Nephron (organoid): ENCODE results near the gene F2.

Source experiments
- H3K27ac Mint-ChIP-seq, 3 experiments: 2 replicates each; pipeline ENCODE4 v1.8.0; 2020; ENCODE audit warnings: mixed read lengths in 3 of 3, mild to moderate bottlenecking in 2 of 3, moderate library complexity in 1 of 3
- H3K27me3 Mint-ChIP-seq: 2 replicates; pipeline ENCODE4 v1.8.0; 2021; ENCODE audit warnings: low read depth, mild to moderate bottlenecking, moderate library complexity, mixed read lengths
- H3K36me3 Mint-ChIP-seq: 2 replicates; pipeline ENCODE4 v1.8.0; 2020; ENCODE audit warnings: low read depth, mixed read lengths
- H3K4me1 Mint-ChIP-seq: 2 replicates; pipeline ENCODE4 v1.8.0; 2020; ENCODE audit warnings: mixed read lengths
- H3K4me3 Mint-ChIP-seq, 3 experiments: 2 replicates each; pipeline ENCODE4 v1.8.0; 2020; ENCODE audit warnings: mild to moderate bottlenecking in 3 of 3, mixed read lengths in 3 of 3, moderate library complexity in 2 of 3
- H3K9me3 Mint-ChIP-seq: 2 replicates; pipeline ENCODE4 v1.8.0; 2020; ENCODE audit warnings: mixed read lengths
- CTCF ChIP-seq, 3 experiments: fragments of 200-600 bp; sonication (generic); IDR thresholded peaks; one replicate each; pipeline ENCODE4 v1.5.0; 2021; ENCODE audit warnings: antibody characterized with exemption in 3 of 3; ENCODE audit not compliant: unreplicated experiment in 3 of 3

F2 gene

DNA sequence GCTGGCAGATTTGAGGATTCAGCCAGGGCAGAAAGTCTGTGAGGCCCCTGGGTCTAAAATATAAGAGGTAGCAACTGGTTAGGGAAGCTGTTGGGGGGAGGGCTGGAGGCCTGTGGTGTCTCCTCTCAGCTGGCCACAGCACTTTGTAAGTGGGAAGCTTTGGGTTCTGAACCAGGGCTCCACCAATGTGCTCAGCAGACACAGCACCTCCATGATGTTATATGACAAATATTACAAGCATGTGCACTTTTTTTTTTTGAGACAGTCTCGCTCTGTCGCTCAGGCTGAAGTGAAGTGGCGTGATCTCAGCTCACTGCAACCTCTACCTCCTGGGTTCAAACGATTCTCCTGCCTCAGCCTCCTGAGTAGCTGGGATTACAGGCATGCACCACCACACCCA lies 26.6 kb upstream of the F2 start:
- H3K27me3 Mint-ChIP-seq, result no peaks in the 10 kb centered on the region
- H3K4me1 Mint-ChIP-seq, result peaks cover 7% of the 10 kb centered on the region
- no peak overlapping the region for H3K27ac Mint-ChIP-seq
- H3K36me3 Mint-ChIP-seq, result peaks cover 29% of the 10 kb centered on the region
- no peak overlapping the region for H3K4me3 Mint-ChIP-seq
- no peaks in the 10 kb centered on the region for H3K9me3 Mint-ChIP-seq
- no peak for TF ChIP-seq CTCF (IDR thresholded peaks at IDR 0.05; ENCODE audit: unreplicated experiment in 3 of 3)

DNA sequence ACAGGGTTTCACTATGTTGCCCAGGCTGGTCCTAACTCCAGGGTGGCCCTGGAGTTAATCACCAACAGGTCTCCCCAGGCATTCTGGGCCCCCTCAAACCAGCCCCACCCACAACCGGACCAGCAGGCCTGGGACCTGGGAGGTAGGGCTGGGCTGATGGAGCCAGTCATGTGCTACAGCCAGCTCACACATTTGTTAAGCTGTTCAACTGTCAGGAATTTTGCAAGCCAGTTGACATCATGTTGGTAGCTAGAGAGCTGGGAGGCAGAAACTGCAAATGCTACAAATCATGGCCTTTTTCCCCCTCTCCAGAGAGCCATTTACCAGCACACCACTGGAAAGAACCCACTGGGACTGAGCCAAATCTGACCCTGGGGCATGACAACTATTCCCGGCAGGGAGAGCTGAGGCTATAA lies 25.4 kb upstream of the F2 start:
- Mint-ChIP-seq H3K27me3 (no peaks in the 10 kb centered on the region), H3K4me1 (peaks cover 15% of the 10 kb centered on the region), H3K36me3 (peaks cover 21% of the 10 kb centered on the region), H3K27ac (no peak overlapping the region), H3K4me3 (no peak overlapping the region), H3K9me3 (no peaks in the 10 kb centered on the region)
- TF ChIP-seq CTCF (IDR thresholded peaks at IDR 0.05; ENCODE audit: unreplicated experiment in 3 of 3), result no peak

- TF ChIP-seq CTCF (IDR thresholded peaks at IDR 0.05; ENCODE audit: unreplicated experiment in 3 of 3), result no peak
- H3K4me1 Mint-ChIP-seq, result peaks cover 20% of the 10 kb centered on the region
- H3K36me3 Mint-ChIP-seq, result peaks cover 19% of the 10 kb centered on the region
These were observed 24.9 kb upstream of the F2 start for GRCh38 chr11:46694072-46694471.

GRCh38 chr11:46694607-46695006 lies 24.4 kb upstream of the F2 start:
- H3K9me3 Mint-ChIP-seq, result no peaks in the 10 kb centered on the region
- no peaks in the 10 kb centered on the region for H3K27me3 Mint-ChIP-seq
- H3K4me3 Mint-ChIP-seq, result no peak overlapping the region
- H3K27ac Mint-ChIP-seq, result no peak overlapping the region
- TF ChIP-seq CTCF (IDR thresholded peaks at IDR 0.05; ENCODE audit: unreplicated experiment in 3 of 3), result no peak
- peaks cover 17% of the 10 kb centered on the region for H3K36me3 Mint-ChIP-seq
- peaks cover 22% of the 10 kb centered on the region for H3K4me1 Mint-ChIP-seq

More at GRCh38 chr11:46694072-46694471, 24.9 kb upstream of the F2 start:
- Mint-ChIP-seq H3K4me3 (no peak overlapping the region), H3K9me3 (no peaks in the 10 kb centered on the region), H3K27ac (peak overlapping the region in 1 of 3 experiments; percentile 31), H3K27me3 (no peaks in the 10 kb centered on the region)

DNA sequence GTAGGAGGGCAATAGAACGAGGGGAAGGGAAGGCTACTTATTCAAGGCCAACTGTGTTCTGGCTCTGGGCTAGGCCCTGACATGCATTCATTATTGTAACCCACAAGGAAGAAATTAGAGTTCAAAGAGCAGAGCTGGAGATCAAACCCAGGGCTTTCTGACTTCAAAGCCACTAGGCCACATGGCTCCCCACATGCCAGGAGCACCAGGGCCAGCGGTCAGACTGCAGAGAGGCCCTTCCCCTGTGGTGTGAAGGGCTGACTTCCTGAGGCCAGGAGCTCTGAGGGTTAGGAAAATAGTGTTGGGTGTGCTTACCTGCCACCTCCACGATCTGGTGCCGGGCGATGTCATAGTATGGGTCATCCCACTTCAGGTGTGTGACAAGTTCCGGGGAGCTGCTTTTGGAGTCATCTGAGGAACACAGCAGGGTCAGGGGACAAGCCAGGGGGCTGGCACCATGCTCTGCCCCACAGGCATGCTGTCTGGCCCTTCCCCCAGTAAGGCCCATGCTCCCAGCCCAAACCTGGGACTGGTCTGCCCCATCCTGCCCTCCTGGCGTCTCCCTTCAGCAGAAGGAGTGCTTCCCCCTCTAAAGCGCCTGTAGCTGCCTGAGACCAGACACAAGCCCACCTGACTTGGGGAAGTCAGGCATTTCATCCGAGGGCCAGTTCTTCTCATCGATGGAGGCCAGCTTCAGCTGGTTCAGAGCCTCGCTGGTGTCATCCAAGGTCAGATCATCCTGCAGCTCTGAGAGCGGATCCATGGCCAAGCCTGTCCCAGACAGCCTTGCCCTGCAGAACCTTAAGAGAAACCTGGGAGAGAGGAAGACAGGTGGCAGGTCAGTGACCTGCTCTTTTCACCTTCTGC lies 23.4 kb upstream of the F2 start:
- no peaks in the 10 kb centered on the region for H3K9me3 Mint-ChIP-seq
- no peak overlapping the region for H3K27ac Mint-ChIP-seq
- H3K27me3 Mint-ChIP-seq, result no peaks in the 10 kb centered on the region
- no peak overlapping the region for H3K4me3 Mint-ChIP-seq
- H3K4me1 Mint-ChIP-seq, result peaks cover 26% of the 10 kb centered on the region
- peaks cover 15% of the 10 kb centered on the region for H3K36me3 Mint-ChIP-seq
- no peak for TF ChIP-seq CTCF (IDR thresholded peaks at IDR 0.05; ENCODE audit: unreplicated experiment in 3 of 3)

DNA sequence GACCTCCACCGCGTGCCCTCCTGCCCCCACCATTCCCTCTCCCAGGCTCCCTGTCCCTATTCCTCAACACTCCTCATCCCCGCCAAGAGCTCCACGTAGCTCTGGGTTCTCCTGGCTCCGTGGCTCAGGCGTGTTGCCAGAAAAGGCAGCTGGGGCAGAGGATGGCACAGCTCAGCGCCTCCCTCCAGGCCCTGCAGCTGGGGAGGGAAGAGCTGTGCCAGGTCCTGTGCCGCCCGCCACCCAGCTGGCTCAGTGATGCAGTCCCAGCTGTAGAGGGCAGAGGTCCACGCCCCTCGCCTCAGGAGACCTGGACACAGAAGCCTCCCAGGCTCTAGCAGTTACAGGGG lies 22.8 kb upstream of the F2 start:
- no peaks in the 10 kb centered on the region for H3K9me3 Mint-ChIP-seq
- TF ChIP-seq CTCF (IDR thresholded peaks at IDR 0.05; ENCODE audit: unreplicated experiment in 3 of 3), result no peak
- H3K4me1 Mint-ChIP-seq, result peaks cover 29% of the 10 kb centered on the region
- no peak overlapping the region for H3K27ac Mint-ChIP-seq
- no peak overlapping the region for H3K4me3 Mint-ChIP-seq
- H3K36me3 Mint-ChIP-seq, result peaks cover 12% of the 10 kb centered on the region
- no peaks in the 10 kb centered on the region for H3K27me3 Mint-ChIP-seq
